NCI-H510A treated with DMSO at 0.1 percent for 48 hours (cell line): ENCODE measurements around the gene GAGE10.
"Not testable (repeated sequence)": the region's sequence is repeated elsewhere in the genome, so short reads cannot be mapped to it uniquely, and the experiment has no call there.

Source experiments
- DNase-seq: peaks from one replicate; lab custom pipeline; 2025; lab: John Stamatoyannopoulos, UW

The GAGE10 gene

GRCh38 chrX:49323735-49324134 lies 20.3 kb downstream of the GAGE10 start:
- not testable (repeated sequence) for DNase-seq

GRCh38 chrX:49330421-49330820 lies 27.0 kb downstream of the GAGE10 start:
- DNase-seq, result not testable (repeated sequence)

GRCh38 chrX:49331282-49331681 lies 27.8 kb downstream of the GAGE10 start, which contains the start of gene GAGE13:
Gene GAGE13, plus strand, starts transcription at chrX:49331582. Its CDS starts 1,156 bp downstream, at chrX:49332738.
- DNase-seq, result not testable (repeated sequence)

GRCh38 chrX:49331841-49332240 lies 28.4 kb downstream of the GAGE10 start:
- DNase-seq, result not testable (repeated sequence)

- not testable (repeated sequence) for DNase-seq
Observed at GRCh38 chrX:49341449-49341848, 38.0 kb downstream of the GAGE10 start.

GRCh38 chrX:49344496-49345175 lies 41.2 kb downstream of the GAGE10 start:
- DNase-seq, result not testable (repeated sequence)

GRCh38 chrX:49345402-49345801 lies 42.0 kb downstream of the GAGE10 start:
- not testable (repeated sequence) for DNase-seq

- DNase-seq, result not testable (repeated sequence)
Observed at GRCh38 chrX:49346150-49346549, 42.7 kb downstream of the GAGE10 start.
